ENCODE measurements around the gene POMC. TPM values are rescaled to one million over a fixed set of nuclear protein-coding genes. Genes with fewer than 3 reads are reported as not detected.
A peak's percentile ranks its signal among the peaks of the same experiment; 100 is the strongest.
"Not testable (repeated sequence)": the region's sequence is repeated elsewhere in the genome, so short reads cannot be mapped to it uniquely, and the experiment has no call there.

The POMC gene
- total RNA-seq, 1 donor from 2014 or later: 6.9 TPM

DNA sequence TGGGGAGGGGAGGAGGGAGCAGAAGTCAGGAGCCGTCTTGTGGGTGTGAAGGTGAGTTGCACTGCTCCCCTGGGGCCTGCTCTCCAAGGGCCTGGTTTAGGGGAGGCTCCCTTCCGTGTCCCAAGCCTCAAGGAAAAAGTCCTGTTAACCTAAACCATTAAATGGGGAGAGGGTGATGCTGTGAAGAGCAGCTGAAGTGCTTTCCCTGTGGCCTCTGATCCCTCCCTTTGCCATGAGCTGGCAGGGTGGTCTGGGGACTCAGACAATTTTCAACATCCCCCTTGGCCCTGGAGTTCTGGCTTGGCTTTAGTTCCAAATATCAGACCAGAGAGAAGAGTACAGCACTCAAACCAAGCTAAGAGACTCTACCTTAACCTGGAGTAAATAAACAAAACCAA, 692 bp upstream of the POMC start:
- peaks cover 67% of the 10 kb centered on the region for H3K27me3 Mint-ChIP-seq
- H3K36me3 Mint-ChIP-seq (ENCODE audit: low read depth): peaks cover 1% of the 10 kb centered on the region
- H3K4me3 Mint-ChIP-seq: peak overlapping the region; percentile 74

DNA sequence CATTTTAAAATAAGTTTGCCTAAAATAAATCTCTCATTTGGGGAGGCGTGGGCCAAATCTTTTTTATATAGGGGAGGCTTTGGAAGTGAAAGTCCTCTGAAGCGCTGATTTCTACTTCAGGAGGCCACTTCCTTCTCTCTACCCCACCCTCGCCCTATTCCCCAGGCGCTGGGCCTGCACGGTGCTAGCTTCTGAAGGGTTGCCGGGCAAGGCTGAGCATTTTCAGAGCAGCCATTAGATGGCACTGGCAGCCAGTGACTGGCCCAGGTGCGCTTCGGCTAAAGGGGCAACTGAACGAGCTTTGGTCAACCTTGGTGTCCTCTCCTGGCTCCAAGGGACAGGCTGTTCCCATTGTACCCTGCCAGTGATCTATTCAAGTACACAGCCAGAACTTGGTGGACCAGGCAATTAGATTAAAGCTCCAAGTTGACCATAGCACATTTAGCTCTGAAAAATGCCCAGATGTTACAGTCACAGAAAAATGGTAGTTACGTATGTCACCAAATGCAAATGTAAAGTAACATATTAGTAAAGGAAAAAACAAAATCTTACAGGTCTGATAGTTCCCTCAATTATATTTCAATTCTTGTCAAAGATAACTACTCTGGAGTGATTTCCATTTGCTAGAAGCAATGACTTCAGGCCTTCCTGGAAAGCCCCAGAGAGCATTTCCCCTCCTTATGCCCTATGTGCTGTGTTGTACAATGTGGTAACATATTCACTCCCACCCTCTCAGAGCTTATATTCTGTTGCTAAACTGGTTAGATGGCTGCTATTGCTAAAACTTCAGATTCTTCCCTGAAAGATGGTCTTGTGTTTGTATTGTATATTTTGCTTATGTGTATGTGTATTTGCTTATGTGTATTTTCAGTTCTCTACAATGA, 2.1 kb downstream of the POMC start:
- peak; percentile 82 for DNase-seq
- Mint-ChIP-seq H3K27ac (no peak overlapping the region), H3K9me3 (no peaks in the 10 kb centered on the region), H3K27me3 (peaks cover 48% of the 10 kb centered on the region), H3K4me3 (no peak overlapping the region), H3K4me1 (peaks cover 17% of the 10 kb centered on the region), H3K36me3 (ENCODE audit: low read depth) (peaks cover 1% of the 10 kb centered on the region)
- intact Hi-C loops (cut with micrococcal nuclease): loop anchor here (1.0 to 5.0 kb wide), 2 partner anchors 30 to 396 kb away; no protein-coding TSS in a partner anchor

More for the DNA sequence above, 692 bp upstream of the POMC start:
- Mint-ChIP-seq H3K4me1 (peaks cover 19% of the 10 kb centered on the region), H3K9me3 (no peaks in the 10 kb centered on the region), H3K27ac (no peak overlapping the region)
- no peak for DNase-seq
- intact Hi-C loops (cut with micrococcal nuclease): loop anchor here (5.0 kb wide), 1 partner anchor 393 kb away; no protein-coding TSS in a partner anchor

- Mint-ChIP-seq H3K36me3 (ENCODE audit: low read depth) (peaks cover 8% of the 10 kb centered on the region), H3K27ac (no peak overlapping the region), H3K4me1 (peaks cover 25% of the 10 kb centered on the region), H3K4me3 (no peak overlapping the region), H3K9me3 (no peaks in the 10 kb centered on the region), H3K27me3 (peaks cover 32% of the 10 kb centered on the region)
- no peak for DNase-seq
- intact Hi-C loops (cut with micrococcal nuclease): no loop called here
These were observed 3.8 kb downstream of the POMC start for GRCh38 chr2:25164561-25164960.

GRCh38 chr2:25162061-25162460, 6.3 kb downstream of the POMC start:
- H3K9me3 Mint-ChIP-seq; intact Hi-C loops (cut with micrococcal nuclease); H3K36me3 Mint-ChIP-seq (ENCODE audit: low read depth); DNase-seq: not testable (repeated sequence)
- Mint-ChIP-seq H3K4me3 (peak overlapping the region; percentile 50), H3K27me3 (peaks cover 14% of the 10 kb centered on the region), H3K27ac (peak overlapping the region; percentile 84), H3K4me1 (peaks cover 21% of the 10 kb centered on the region)

GRCh38 chr2:25161055-25161781, 7.2 kb downstream of the POMC start:
- H3K4me3 Mint-ChIP-seq: peak overlapping the region; percentile 84
- H3K4me1 Mint-ChIP-seq: peaks cover 17% of the 10 kb centered on the region
- intact Hi-C loops (cut with micrococcal nuclease): no loop called here
- peaks cover 7% of the 10 kb centered on the region for H3K36me3 Mint-ChIP-seq (ENCODE audit: low read depth)
- peak overlapping the region; percentile 89 for H3K27ac Mint-ChIP-seq
- H3K27me3 Mint-ChIP-seq: peaks cover 7% of the 10 kb centered on the region
- H3K9me3 Mint-ChIP-seq: no peaks in the 10 kb centered on the region
- DNase-seq: peak; percentile 92

GRCh38 chr2:25160376-25160775, 8.0 kb downstream of the POMC start:
- intact Hi-C loops (cut with micrococcal nuclease): no loop called here
- H3K4me3 Mint-ChIP-seq: peak overlapping the region; percentile 84
- peaks cover 7% of the 10 kb centered on the region for H3K27me3 Mint-ChIP-seq
- no peaks in the 10 kb centered on the region for H3K9me3 Mint-ChIP-seq
- no peak for DNase-seq
- peaks cover 7% of the 10 kb centered on the region for H3K36me3 Mint-ChIP-seq (ENCODE audit: low read depth)
- peak overlapping the region; percentile 89 for H3K27ac Mint-ChIP-seq
- peaks cover 10% of the 10 kb centered on the region for H3K4me1 Mint-ChIP-seq

GRCh38 chr2:25159949-25160348, 8.4 kb downstream of the POMC start:
- H3K36me3 Mint-ChIP-seq (ENCODE audit: low read depth): peaks cover 7% of the 10 kb centered on the region
- no peaks in the 10 kb centered on the region for H3K9me3 Mint-ChIP-seq
- intact Hi-C loops (cut with micrococcal nuclease): no loop called here
- H3K4me1 Mint-ChIP-seq: peaks cover 10% of the 10 kb centered on the region
- DNase-seq: no peak
- peaks cover 7% of the 10 kb centered on the region for H3K27me3 Mint-ChIP-seq
- H3K4me3 Mint-ChIP-seq: peak overlapping the region; percentile 84
- H3K27ac Mint-ChIP-seq: peak overlapping the region; percentile 35

GRCh38 chr2:25158096-25158852, 10.1 kb downstream of the POMC start:
- intact Hi-C loops (cut with micrococcal nuclease): no loop called here
- Mint-ChIP-seq H3K9me3 (no peaks in the 10 kb centered on the region), H3K27me3 (no peaks in the 10 kb centered on the region), H3K27ac (no peak overlapping the region), H3K4me1 (peaks cover 10% of the 10 kb centered on the region), H3K4me3 (no peak overlapping the region), H3K36me3 (ENCODE audit: low read depth) (peaks cover 7% of the 10 kb centered on the region)
- no peak for DNase-seq

DNA sequence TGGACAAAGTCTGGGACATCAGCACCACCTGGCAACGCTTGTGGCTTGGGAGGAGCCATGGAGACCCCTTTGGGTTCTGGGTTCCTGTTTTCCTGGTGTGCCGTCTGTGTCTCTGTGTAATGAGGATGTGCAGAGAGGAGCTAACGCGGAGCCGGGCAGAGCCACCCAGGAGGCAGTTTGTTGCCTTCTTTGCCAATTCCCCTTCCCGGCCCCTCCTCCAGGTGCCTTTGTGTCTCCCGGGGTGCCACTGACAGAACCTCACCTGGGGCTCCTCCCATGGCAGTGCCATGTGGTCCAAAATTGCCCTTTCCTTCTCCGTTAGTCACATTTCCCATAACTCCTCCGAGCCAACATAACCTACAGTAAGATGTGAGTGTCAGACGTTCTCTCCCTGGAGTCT, 13.0 kb downstream of the POMC start:
- Mint-ChIP-seq H3K4me1 (peaks cover 8% of the 10 kb centered on the region), H3K27me3 (no peaks in the 10 kb centered on the region), H3K36me3 (ENCODE audit: low read depth) (peaks cover 5% of the 10 kb centered on the region), H3K9me3 (no peaks in the 10 kb centered on the region), H3K4me3 (no peak overlapping the region), H3K27ac (no peak overlapping the region)
- no peak for DNase-seq
- intact Hi-C loops (cut with micrococcal nuclease): no loop called here

GRCh38 chr2:25151718-25152117, 16.7 kb downstream of the POMC start:
- intact Hi-C loops (cut with micrococcal nuclease): no loop called here
- no peaks in the 10 kb centered on the region for H3K4me1 Mint-ChIP-seq
- H3K9me3 Mint-ChIP-seq: no peaks in the 10 kb centered on the region
- no peak for DNase-seq
- no peak overlapping the region for H3K27ac Mint-ChIP-seq
- peaks cover 2% of the 10 kb centered on the region for H3K27me3 Mint-ChIP-seq
- H3K4me3 Mint-ChIP-seq: no peak overlapping the region
- no peaks in the 10 kb centered on the region for H3K36me3 Mint-ChIP-seq (ENCODE audit: low read depth)

GRCh38 chr2:25150993-25151392, 17.4 kb downstream of the POMC start:
- DNase-seq; H3K9me3 Mint-ChIP-seq; intact Hi-C loops (cut with micrococcal nuclease); H3K4me1 Mint-ChIP-seq; H3K36me3 Mint-ChIP-seq (ENCODE audit: low read depth); H3K27ac Mint-ChIP-seq; H3K4me3 Mint-ChIP-seq; H3K27me3 Mint-ChIP-seq: not testable (repeated sequence)

GRCh38 chr2:25149646-25150045, 18.7 kb downstream of the POMC start:
- no peak for DNase-seq
- H3K9me3 Mint-ChIP-seq: no peaks in the 10 kb centered on the region
- H3K27me3 Mint-ChIP-seq: peaks cover 4% of the 10 kb centered on the region
- intact Hi-C loops (cut with micrococcal nuclease): no loop called here
- H3K36me3 Mint-ChIP-seq (ENCODE audit: low read depth): no peaks in the 10 kb centered on the region
- H3K4me3 Mint-ChIP-seq: no peak overlapping the region
- H3K4me1 Mint-ChIP-seq: no peaks in the 10 kb centered on the region
- H3K27ac Mint-ChIP-seq: no peak overlapping the region

- no peaks in the 10 kb centered on the region for H3K9me3 Mint-ChIP-seq
- H3K36me3 Mint-ChIP-seq (ENCODE audit: low read depth): no peaks in the 10 kb centered on the region
- H3K27me3 Mint-ChIP-seq: peaks cover 4% of the 10 kb centered on the region
- no peaks in the 10 kb centered on the region for H3K4me1 Mint-ChIP-seq
- H3K27ac Mint-ChIP-seq: no peak overlapping the region
- intact Hi-C loops (cut with micrococcal nuclease): no loop called here
- no peak overlapping the region for H3K4me3 Mint-ChIP-seq
- no peak for DNase-seq
These were observed 21.5 kb downstream of the POMC start for GRCh38 chr2:25146896-25147295.

All from activated CD4-positive, alpha-beta T cell treated with anti-CD3 and anti-CD28 coated beads, Interleukin-2, amount 10 ng/mL, durations not matched to agents 24 days and 14 days (primary cell).